GM21526 (cell line): ENCODE data around the gene SARDH.
"Not testable (repeated sequence)": the region's sequence is repeated elsewhere in the genome, so short reads cannot be mapped to it uniquely, and the experiment has no call there.

Experiments
- ATAC-seq: cut with Tn5 transposase; IDR thresholded peaks from one replicate; pipeline ENCODE4 v1.9.1; 2021; ENCODE audit warnings: moderate library complexity; ENCODE audit not compliant: unreplicated experiment, low FRiP score

The SARDH gene

DNA sequence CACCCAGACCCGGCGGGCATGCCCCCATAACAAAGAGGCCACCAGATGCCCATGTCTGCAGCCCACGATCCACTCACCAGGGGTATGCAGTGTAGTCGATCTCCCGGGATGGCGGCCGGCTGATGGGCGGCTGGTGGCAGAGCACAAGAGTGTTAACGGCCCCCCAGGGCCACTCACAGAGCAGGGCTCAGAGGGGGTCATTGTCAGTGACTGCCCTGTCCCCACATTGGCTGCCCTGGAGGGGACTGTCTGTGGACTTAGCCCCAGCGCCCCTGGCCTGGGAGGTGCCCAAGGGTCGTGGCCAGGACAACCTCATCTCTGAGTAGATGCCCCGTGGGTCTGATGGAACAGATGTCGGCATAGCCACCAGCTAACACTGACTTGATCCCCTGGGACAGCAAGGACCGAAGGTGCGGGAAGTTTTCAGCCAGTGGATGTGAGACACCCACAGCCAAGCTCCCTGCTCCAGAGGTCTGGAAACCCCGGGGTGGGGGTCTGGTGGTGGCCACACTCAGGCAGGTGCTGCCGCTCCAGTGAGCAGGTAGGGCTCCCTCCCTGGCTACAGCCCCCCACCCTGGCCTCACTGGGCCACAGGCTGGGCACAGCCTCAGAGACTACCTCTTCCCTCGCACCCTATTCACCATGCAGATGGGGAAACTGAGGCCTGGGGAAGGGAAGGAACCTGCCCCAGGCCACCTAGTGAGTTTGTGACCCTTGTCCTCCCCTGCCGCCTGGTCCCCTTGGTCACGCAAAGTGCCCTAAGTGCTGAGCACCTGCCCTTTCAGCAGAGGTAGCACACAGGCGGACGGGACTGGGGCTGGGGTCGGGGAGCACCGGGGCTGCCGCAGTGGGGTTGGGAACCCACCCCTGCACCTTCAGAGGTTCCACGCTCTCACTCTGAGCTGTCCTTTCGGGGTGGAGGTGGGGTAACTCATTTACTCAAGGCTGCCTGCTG, 38.1 kb upstream of the SARDH start:
- no peak for ATAC-seq

- ATAC-seq, result no peak
Measured at GRCh38 chr9:133775291-133775690, 37.1 kb upstream of the SARDH start.

GRCh38 chr9:133774799-133775198, 36.6 kb upstream of the SARDH start:
- ATAC-seq, result no peak

DNA sequence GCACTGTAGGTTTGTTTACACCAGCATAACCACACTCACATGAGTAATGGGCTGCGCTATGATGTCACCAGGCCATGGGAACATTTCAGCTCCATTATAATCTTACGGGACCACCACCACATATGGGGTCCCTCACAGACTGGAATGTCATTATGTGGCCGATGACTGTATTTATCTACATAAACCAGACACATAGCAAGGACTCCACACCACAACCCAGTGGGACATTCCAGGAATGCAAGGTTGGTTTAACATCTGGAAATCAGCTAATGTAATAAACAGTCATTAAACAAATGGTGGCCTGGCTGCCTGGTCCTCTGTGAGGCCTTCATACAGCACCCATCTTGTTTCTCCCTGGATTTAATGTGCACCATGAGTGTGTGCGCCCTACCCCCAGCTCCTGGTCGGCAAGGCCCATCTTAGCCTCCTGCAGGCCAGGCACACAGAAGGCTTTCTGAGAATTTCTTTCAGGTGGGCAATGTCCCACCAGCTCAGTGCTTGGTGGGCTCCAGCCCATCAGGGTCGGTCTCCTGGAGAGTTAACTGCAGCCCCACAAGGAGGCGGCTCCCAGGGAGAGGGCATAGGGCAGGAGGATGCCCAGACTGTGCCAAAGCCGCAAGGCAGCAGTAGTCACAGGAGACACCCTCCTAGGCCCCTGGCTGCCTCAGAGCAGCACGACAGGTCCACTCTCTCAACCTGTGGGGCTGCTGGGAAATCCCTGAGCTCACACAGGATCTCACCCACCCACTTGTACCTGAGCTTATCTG, 35.9 kb upstream of the SARDH start:
- ATAC-seq, result no peak

GRCh38 chr9:133772581-133772980, 34.4 kb upstream of the SARDH start:
- ATAC-seq, result no peak

GRCh38 chr9:133771486-133772482, 33.6 kb upstream of the SARDH start:
- ATAC-seq, result no peak

DNA sequence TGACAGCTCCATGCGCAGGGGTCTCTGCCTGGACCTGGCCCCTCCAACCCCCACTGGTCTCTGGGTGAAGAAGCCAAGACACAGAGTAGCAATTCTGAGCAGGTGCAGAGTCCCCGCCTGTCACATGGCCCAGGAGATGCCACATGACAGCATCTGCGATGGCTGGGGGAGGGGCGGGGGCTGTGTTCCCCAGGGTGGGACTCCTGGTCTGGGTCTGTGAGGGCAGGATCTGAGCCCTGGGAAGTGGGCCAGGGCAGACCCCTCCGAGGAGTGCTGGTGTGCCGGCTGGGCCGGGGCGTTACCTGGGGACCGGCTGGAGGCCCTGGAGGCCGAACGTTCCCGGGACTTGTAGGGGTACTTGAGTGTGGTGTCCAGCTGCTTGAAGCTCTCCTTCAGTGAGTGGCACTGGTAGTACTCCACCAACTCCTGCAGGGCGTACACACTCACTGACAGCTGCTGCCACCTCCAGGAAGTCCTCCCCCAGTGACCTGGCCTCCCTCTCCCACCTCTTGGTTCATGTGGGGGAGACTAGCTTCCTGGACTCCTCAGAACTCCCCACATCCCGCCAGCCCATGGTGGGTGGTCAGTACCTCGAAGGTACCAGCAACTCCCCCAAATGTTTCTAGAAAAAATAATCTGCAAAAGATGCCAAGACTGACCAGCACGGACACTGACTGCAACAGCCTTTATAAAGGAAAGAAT, 32.1 kb upstream of the SARDH start:
- ATAC-seq, result no peak

DNA sequence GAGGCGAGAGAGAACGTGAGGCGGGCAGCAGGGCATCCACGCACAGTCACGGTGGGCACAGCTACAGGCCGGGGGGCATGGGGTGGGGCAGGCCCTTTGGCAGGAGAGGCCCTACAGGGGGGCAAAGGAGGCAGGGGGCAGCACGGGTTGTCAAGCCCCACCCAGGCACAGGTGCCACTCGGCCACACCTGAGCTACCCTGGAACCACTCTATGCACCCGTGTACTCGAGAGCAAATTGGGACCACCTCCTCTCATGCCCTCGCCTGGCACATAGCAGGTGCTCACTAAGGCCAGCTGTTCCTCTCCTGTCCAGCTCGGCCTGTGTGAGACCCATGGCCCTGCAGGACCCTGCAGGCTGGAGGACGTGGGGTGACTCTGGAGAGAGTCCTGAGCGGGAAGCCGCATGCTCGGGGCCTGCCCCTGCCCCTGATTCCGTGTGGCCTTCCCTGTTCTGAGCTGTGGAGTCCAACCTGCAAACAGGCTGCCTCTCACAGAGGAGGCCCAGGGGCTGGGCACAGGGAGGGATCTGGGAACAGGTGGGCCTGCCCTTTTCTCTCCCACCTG, 31.4 kb upstream of the SARDH start:
- ATAC-seq, result no peak

DNA sequence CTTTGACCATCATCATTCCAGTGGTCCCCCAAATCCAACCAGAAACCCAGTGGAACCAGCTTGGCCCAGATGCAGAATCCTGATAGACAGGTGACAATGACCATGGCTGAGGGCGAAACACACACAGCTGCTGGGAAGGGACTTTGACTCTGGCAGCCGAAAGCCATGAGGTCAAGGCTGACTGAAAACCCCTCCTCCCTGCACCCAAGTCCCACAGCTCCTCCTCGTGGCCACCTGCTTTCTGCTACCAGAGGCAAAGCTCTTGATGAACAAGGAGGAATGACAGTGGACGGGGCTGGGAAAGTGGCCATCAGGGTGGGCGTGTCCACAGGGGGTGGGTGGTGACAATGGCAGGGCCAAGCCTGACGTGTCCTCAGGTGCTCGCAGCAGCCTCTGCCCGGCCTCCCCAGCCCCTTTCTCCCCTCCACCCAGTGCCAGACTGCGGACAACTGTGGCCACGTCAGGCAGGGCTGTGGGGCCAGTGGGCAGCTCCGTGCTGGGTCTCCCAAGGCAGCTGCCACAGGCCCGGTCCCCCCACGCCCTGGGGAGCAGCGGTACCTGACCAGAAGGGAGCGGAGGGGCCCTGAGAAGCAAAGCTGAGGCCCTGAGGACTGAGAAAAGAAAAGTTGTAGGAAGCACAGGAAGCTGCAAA, 30.8 kb upstream of the SARDH start:
- no peak for ATAC-seq

DNA sequence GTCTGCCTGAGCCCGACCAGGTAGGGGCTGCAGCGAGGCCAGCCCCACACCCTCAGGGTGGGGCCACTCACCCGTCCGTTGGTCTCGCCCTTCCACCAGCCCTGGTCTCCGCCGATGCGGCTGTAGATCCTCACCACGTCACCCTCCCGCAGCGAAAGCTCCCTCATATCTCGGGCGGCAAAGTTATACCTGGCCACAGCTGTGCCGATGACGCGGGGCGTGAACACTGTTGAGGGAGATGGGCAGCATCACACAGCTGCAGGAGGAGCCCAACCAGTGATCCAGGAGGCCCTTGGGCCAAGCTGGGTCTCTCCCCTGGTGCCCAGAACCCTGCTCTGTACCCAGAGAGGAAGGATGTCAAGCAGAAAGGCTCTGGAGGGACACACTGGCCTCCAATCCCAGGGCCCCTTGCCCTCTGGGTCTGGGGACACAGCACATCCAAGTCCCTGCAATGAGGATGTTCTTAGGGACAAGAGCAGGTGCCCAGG, 30.3 kb upstream of the SARDH start:
- no peak for ATAC-seq

GRCh38 chr9:133767625-133768024, 29.5 kb upstream of the SARDH start:
- ATAC-seq, result no peak

- ATAC-seq, result no peak
Measured at GRCh38 chr9:133767008-133767407, 28.9 kb upstream of the SARDH start.

DNA sequence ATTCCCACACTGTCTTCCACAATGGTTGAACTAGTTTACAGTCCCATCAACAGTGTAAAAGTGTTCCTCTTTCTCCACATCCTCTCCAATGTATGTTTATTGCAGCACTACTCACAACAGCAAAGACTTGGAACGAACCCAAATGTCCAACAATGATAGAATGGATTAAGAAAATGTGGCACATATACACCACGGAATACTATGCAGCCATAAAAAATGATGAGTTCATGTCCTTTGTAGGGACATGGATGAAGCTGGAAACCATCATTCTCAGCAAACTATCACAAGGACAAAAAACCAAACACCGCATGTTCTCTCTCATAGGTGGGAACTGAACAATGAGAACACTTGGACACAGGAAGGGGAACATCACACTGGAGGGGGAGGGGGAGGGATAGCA, 28.1 kb upstream of the SARDH start:
- not testable (repeated sequence) for ATAC-seq

GRCh38 chr9:133763272-133764183, 25.4 kb upstream of the SARDH start:
- ATAC-seq, result no peak

- no peak for ATAC-seq
Measured at GRCh38 chr9:133762488-133763271, 24.5 kb upstream of the SARDH start.

GRCh38 chr9:133761641-133762248, 23.6 kb upstream of the SARDH start:
- no peak for ATAC-seq
